Eye (tissue), 1 donor: ENCODE measurements around the gene AK5.
"Not testable (repeated sequence)": the region's sequence is repeated elsewhere in the genome, so short reads cannot be mapped to it uniquely, and the experiment has no call there.

ENCODE experiments used
- DNase-seq: peaks from one replicate; pipeline ENCODE4 v3.0.0-alpha.2; 2015

AK5 gene

GRCh38 chr1:77513839-77514763, 232.3 kb downstream of the AK5 start:
- DNase-seq: peak; percentile 88

DNA sequence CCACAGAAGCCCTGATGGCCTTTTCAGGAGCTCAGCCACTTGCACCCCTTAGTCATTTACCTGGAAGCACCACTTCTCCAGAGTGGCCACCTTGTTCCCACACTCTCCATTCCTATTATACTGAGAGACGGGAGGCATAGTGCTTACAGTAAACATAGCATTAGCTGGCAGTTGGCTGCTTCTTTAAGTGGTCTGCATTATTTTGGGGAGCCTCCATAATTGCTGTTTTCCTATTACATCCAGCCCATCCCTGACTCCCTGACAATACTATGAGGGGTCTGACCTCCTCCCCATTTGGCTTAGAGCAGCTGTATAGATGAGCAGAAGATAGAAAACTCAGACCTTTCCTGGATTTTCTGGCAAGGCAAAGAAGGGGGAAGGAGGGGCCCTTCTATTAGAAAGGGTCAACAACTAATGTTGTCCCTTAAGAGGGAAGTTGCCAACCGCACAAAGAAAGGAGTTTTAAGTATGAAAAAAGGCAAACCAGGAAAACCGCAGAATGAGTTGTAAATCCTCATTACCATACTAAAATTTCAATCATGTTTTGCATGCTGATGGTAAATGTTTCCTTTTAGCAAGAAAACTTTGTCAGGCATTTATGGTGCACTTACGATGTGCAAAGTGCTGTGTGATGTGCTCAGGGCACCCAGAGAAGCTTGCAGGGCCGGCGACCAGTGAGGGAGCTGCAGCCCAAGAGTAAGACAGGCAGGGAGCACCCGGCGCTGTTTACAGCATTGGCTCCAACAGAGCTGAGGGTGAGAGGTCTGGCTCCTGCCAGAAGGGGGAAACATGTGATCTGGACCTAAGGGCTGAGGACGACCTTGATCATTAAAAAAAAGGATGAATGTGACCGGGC, 233.3 kb downstream of the AK5 start:
- peak; percentile 70 for DNase-seq

DNA sequence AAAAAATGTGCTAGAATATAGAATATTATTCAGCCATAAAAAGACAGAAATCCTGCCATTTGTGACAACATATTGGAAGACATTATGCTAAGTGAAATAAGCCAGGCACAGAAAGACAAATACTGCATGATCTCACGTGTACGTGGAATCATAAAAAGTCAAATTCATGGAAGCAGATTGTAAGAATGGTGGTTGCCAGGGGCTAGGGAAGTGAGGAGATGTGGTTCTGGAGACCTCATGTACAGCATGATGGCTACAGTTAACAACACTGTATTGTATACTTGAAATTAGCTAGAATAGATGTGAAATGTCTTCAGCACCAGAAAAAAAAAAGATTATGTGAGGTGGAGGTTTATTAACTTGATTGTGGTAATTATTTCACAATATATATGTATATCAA, 234.3 kb downstream of the AK5 start:
- DNase-seq: no peak

DNA sequence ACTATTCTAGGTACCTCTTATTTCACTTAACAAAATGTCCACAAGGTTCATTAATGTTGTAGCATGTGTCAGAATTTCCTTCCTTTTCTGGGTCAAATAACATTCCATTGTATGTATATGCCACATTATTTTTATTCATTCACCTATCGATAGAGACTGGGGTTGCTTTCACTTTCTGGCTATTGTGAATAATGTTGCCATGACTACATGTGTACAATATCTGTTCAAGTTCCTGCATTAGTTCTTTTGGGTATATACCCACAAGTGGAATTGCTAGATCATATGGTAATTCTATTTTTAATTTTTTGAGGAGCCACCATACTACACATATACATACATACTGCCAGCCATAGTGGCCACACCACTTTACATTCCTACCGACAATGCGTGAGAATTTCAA, 242.2 kb downstream of the AK5 start:
- DNase-seq: no peak

- not testable (repeated sequence) for DNase-seq
Observed at GRCh38 chr1:77531149-77531548, 249.3 kb downstream of the AK5 start.

GRCh38 chr1:77531596-77532280, 249.9 kb downstream of the AK5 start:
- not testable (repeated sequence) for DNase-seq

- no peak for DNase-seq
Observed at GRCh38 chr1:77532641-77533040, 250.8 kb downstream of the AK5 start.

DNA sequence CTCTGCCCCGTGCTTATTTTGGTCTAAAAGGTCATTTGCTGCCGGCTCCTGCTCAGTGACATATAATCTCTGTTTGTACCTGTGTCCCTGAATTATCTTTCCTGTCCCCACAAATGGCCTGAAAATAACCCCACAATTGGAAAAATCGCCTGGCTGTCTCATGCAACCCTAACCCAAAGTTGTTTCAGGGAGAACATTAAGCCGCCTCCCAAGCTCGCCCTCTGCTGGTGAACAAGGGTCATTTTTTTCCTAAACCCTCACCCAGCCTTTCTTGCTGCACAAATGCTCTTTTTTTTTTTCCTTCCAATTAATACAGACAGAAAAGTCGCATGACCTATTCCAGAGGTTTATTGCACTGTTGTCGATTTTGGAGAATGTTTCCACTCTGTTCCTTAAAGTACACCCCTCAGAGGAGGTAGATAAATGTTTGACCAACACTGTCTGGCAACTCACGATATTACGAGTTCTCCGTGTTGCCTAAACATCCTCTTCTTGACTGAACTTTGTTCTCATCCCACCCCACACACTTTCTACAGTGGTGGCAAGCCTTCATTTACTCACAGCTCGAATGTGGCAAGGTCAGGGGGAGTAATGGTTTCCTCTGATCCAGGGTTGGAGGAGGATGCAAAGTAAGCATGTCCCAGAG, 252.0 kb downstream of the AK5 start:
- peak; percentile 87 for DNase-seq

- no peak for DNase-seq
Observed at GRCh38 chr1:77534456-77534855, 252.6 kb downstream of the AK5 start.

GRCh38 chr1:77536813-77537212, 255.0 kb downstream of the AK5 start:
- peak; percentile 11 for DNase-seq

DNA sequence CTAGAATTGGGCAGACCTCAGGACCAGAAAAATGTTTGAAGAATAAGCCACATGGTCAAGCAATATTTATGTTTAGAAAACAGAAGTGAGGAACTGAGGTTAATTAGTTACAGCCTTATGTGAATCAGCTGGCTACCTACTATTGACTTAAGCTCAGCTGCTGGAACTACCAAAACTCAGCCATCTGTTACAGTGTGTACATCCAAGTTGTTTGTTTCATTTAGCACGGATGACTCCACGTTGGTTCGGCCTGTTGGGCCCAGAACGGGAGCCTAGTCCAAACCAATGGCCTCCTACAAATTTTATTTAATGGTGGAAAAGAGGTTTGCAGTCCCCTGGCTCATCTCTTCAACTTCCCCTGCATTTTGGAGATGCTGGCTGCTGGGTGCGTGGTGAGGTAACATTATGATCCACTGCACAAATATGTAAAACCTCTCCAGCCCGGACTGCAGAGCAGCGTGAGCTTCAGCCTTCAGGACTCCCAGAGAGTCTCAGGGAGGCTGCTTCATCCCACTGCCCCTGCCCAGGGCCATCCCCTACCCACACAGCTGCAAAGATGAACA, 257.2 kb downstream of the AK5 start:
- DNase-seq: peak; percentile 9

GRCh38 chr1:77539519-77540142, 257.8 kb downstream of the AK5 start:
- peak; percentile 34 for DNase-seq

- DNase-seq: no peak
Observed at GRCh38 chr1:77540501-77541161, 258.8 kb downstream of the AK5 start.

- no peak for DNase-seq
Observed at GRCh38 chr1:77541162-77541545, 259.3 kb downstream of the AK5 start.

- no peak for DNase-seq
Observed at GRCh38 chr1:77542813-77543420, 261.1 kb downstream of the AK5 start.

- no peak for DNase-seq
Observed at GRCh38 chr1:77543822-77544448, 262.1 kb downstream of the AK5 start.

GRCh38 chr1:77544845-77545244, 263.0 kb downstream of the AK5 start:
- DNase-seq: no peak

DNA sequence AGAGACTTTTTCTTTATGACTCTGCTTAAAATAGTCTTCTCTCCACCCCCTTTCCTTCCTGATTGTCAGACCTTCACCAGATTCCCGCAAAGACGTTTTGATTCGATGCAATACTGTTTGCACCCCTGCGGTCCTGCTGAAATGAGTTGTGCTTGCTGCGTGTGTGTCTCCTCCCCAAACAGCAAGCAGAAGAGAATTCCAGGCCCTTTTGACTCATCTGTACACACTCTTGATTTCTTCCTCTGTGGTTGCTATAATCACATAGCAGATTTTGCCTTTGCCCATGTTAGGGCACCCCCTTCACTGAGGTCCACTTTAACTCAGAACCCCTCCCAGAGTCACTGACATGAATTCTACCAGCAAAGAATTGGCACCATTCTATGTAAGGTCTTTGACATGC, 264.2 kb downstream of the AK5 start:
- no peak for DNase-seq

DNA sequence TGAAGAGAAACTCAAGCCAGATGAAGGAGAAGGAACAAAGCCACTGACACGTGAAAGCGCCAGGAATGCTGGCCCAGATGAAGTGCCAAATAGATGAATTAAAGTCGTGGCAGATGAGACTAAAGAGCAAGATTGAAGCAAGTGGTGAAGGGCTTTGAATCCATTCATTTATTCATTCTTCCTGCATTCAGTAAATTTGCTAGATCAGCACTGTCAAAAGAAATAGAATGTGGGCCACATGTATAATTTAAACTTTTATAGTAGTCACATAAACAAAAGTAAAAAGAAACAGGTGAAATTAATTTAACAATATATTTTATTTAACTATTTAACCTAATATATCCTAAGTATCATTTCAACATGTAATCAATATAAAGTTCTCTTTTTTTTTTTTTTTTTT, 265.1 kb downstream of the AK5 start:
- no peak for DNase-seq

- DNase-seq: no peak
Observed at GRCh38 chr1:77548285-77548684, 266.5 kb downstream of the AK5 start.
